GM12878 (cell line): Measurements from ENCODE around the gene FALEC. TPM values are rescaled to one million over a fixed set of nuclear protein-coding genes. Genes with fewer than 3 reads are reported as not detected.

Experiments used
- CHD1 ChIP-seq: IDR thresholded peaks from 2 replicates; pipeline ENCODE4 v1.6.1; 2012; ENCODE audit warnings: low read depth, low read length, improper control_type of control experiment
- EP300 ChIP-seq, 2 experiments: fragments of 150-350 bp in 1 of 2; IDR thresholded peaks; 2 replicates each; pipeline ENCODE4 v1.6.1; 2011 to 2012; ENCODE audit warnings: low read depth in 2 of 2, low read length in 2 of 2, borderline replicate concordance in 1 of 2, improper control_type of control experiment in 1 of 2, inconsistent platforms in 1 of 2; ENCODE audit not compliant: control insufficient read depth in 1 of 2
- ETV6 ChIP-seq, 2 experiments: fragments of 450-650 bp in 1 of 2; IDR thresholded peaks in 1 of 2; conservative IDR thresholded peaks in 1 of 2; 2 replicates each; pipeline ENCODE4 v1.6.1; 2014; ENCODE audit warnings: antibody characterized with exemption in 1 of 2, borderline replicate concordance in 1 of 2, low read depth in 1 of 2, mild to moderate bottlenecking in 1 of 2, moderate library complexity in 1 of 2
- IKZF1 ChIP-seq: fragments of 450-650 bp; conservative IDR thresholded peaks from 2 replicates; pipeline ENCODE4 v1.6.1; 2017; ENCODE audit warnings: antibody characterized with exemption, mild to moderate bottlenecking
- NFXL1 ChIP-seq: fragments of 450-650 bp; IDR thresholded peaks from 2 replicates; pipeline ENCODE4 v1.6.1; 2017; ENCODE audit warnings: antibody characterized with exemption, mild to moderate bottlenecking, borderline replicate concordance
- POLR2AphosphoS5 ChIP-seq: IDR thresholded peaks from 2 replicates; pipeline ENCODE4 v1.6.1; 2011; ENCODE audit warnings: mild to moderate bottlenecking, low read length, inconsistent platforms
- POU2F2 ChIP-seq: IDR thresholded peaks from 3 replicates; pipeline ENCODE4 v1.6.1; 2011; ENCODE audit warnings: low read depth, mild to moderate bottlenecking, low read length, borderline replicate concordance
- SUZ12 ChIP-seq: fragments of 200-600 bp; sonication (generic); IDR thresholded peaks from one replicate; pipeline ENCODE4 v1.6.1; 2018; ENCODE audit warnings: antibody characterized with exemption, mild to moderate bottlenecking; ENCODE audit not compliant: unreplicated experiment
- TARDBP ChIP-seq: IDR thresholded peaks from 2 replicates; pipeline ENCODE4 v1.6.1; 2016; ENCODE audit warnings: borderline replicate concordance
- WRNIP1 ChIP-seq: IDR thresholded peaks from 2 replicates; pipeline ENCODE4 v1.6.1; 2011; ENCODE audit warnings: low read depth, low read length, improper control_type of control experiment, borderline replicate concordance
- ZBED1 ChIP-seq: IDR thresholded peaks from 2 replicates; pipeline ENCODE4 v1.6.1; 2016; ENCODE audit warnings: borderline replicate concordance
- ZNF217 ChIP-seq: fragments of 450-650 bp; IDR thresholded peaks from 2 replicates; pipeline ENCODE4 v1.6.1; 2017; ENCODE audit warnings: antibody characterized with exemption, mild to moderate bottlenecking
- polyA plus RNA-seq, 11 experiments: library from polyadenylated mRNA; depleted of rRNA in 4 of 11; unstranded in 6 of 11; stranded (reverse) in 5 of 11; fragments of >200 nt; fragmentation: Nextera tagmentation in 4 of 11; fragmentation: Illumina TruSeq in 1 of 11; extraction: Ambion mirVana in 4 of 11; extraction: Trizol in 1 of 11; gene quantifications; 1 replicate in 1 of 11; 2 replicates in 10 of 11; pipeline versions ENCODE4 v1.2.1 to v1.2.3, GENCODE V29; 2011 to 2016; ENCODE audit warnings: inconsistent platforms in 2 of 11, missing spikeins in 2 of 11, low read depth in 1 of 11
- total RNA-seq, 4 experiments: library from RNA; depleted of rRNA in 3 of 4; stranded (reverse); fragments of >200 nt in 3 of 4; fragmentation: Illumina TruSeq in 1 of 4; extraction: Trizol in 1 of 4; gene quantifications; 2 replicates each; pipeline versions ENCODE4 v1.2.1 to v1.2.3, GENCODE V29; 2013 to 2021
- TF ChIP-seq, protein P1 (sequence below): fragments of 450-650 bp; IDR thresholded peaks from 2 replicates; pipeline ENCODE4 v1.6.1; 2017; ENCODE audit warnings: mild to moderate bottlenecking
- TF ChIP-seq, protein P2 (sequence below): fragments of 450-650 bp; IDR thresholded peaks from 2 replicates; pipeline ENCODE4 v1.6.1; 2018; ENCODE audit warnings: borderline replicate concordance, mild to moderate bottlenecking; ENCODE audit not compliant: partially characterized antibody
- TF ChIP-seq, protein P3 (sequence below): IDR thresholded peaks from 2 replicates; pipeline ENCODE4 v1.6.1; 2011; ENCODE audit warnings: borderline replicate concordance, low read depth, mild to moderate bottlenecking, moderate library complexity, low read length; ENCODE audit not compliant: insufficient read depth, poor library complexity, severe bottlenecking
- TF ChIP-seq, protein P4 (sequence below): fragments of 150-350 bp; IDR thresholded peaks from 2 replicates; pipeline ENCODE4 v1.6.1; 2016; ENCODE audit warnings: low read depth, low read length

The FALEC gene
- total and polyA plus RNA-seq, 10 of the 15 experiments (the other 5 are each of a cell fraction or from before 2014, with no cell fraction given): 0.21 to 0.71 (median 0.32) TPM; not detected in 3

- no peak for TF ChIP-seq NFXL1
- TF ChIP-seq, protein P1, sequence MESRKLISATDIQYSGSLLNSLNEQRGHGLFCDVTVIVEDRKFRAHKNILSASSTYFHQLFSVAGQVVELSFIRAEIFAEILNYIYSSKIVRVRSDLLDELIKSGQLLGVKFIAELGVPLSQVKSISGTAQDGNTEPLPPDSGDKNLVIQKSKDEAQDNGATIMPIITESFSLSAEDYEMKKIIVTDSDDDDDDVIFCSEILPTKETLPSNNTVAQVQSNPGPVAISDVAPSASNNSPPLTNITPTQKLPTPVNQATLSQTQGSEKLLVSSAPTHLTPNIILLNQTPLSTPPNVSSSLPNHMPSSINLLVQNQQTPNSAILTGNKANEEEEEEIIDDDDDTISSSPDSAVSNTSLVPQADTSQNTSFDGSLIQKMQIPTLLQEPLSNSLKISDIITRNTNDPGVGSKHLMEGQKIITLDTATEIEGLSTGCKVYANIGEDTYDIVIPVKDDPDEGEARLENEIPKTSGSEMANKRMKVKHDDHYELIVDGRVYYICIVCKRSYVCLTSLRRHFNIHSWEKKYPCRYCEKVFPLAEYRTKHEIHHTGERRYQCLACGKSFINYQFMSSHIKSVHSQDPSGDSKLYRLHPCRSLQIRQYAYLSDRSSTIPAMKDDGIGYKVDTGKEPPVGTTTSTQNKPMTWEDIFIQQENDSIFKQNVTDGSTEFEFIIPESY: no peak; the same call in 1 of the 2 replicates
- TF ChIP-seq SUZ12: no peak
- TF ChIP-seq, protein P2, sequence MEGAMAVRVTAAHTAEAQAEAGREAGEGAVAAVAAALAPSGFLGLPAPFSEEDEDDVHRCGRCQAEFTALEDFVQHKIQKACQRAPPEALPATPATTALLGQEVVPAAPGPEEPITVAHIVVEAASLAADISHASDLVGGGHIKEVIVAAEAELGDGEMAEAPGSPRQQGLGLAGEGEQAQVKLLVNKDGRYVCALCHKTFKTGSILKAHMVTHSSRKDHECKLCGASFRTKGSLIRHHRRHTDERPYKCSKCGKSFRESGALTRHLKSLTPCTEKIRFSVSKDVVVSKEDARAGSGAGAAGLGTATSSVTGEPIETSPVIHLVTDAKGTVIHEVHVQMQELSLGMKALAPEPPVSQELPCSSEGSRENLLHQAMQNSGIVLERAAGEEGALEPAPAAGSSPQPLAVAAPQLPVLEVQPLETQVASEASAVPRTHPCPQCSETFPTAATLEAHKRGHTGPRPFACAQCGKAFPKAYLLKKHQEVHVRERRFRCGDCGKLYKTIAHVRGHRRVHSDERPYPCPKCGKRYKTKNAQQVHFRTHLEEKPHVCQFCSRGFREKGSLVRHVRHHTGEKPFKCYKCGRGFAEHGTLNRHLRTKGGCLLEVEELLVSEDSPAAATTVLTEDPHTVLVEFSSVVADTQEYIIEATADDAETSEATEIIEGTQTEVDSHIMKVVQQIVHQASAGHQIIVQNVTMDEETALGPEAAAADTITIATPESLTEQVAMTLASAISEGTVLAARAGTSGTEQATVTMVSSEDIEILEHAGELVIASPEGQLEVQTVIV: peak; percentile 81
- peak in 1 of 2 experiments; percentile 38; a peak in 1 of 4 replicates for TF ChIP-seq EP300 (IDR thresholded peaks at IDR 0.05; ENCODE audit: borderline replicate concordance in 1 of 2, control insufficient read depth in 1 of 2, low read depth in 2 of 2, low read length in 2 of 2)
- TF ChIP-seq ZNF217: 0 out of 2 replicates have a peak, but pooled peaks have one; percentile 24
- TF ChIP-seq TARDBP: peak; percentile 60; the same call in 1 of the 2 replicates
- TF ChIP-seq WRNIP1: peak; percentile 96; the same call in 1 of the 2 replicates
- peak in 1 of 2 experiments; percentile 70; a peak in 2 of 4 replicates for TF ChIP-seq ETV6 (conservative IDR thresholded peaks at IDR 0.05 in 1 of 2, IDR thresholded peaks at IDR 0.05 in 1 of 2; ENCODE audit: borderline replicate concordance in 1 of 2, low read depth in 1 of 2)
- TF ChIP-seq CHD1: no peak
- TF ChIP-seq ZBED1: no peak; the same call in 1 of the 2 replicates
- TF ChIP-seq, protein P3, sequence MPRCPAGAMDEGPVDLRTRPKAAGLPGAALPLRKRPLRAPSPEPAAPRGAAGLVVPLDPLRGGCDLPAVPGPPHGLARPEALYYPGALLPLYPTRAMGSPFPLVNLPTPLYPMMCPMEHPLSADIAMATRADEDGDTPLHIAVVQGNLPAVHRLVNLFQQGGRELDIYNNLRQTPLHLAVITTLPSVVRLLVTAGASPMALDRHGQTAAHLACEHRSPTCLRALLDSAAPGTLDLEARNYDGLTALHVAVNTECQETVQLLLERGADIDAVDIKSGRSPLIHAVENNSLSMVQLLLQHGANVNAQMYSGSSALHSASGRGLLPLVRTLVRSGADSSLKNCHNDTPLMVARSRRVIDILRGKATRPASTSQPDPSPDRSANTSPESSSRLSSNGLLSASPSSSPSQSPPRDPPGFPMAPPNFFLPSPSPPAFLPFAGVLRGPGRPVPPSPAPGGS: no peak
- peak; percentile 84 for TF ChIP-seq IKZF1
- TF ChIP-seq POU2F2: peak; percentile 88
- TF ChIP-seq POLR2AphosphoS5: peak; percentile 97
- TF ChIP-seq, protein P4, sequence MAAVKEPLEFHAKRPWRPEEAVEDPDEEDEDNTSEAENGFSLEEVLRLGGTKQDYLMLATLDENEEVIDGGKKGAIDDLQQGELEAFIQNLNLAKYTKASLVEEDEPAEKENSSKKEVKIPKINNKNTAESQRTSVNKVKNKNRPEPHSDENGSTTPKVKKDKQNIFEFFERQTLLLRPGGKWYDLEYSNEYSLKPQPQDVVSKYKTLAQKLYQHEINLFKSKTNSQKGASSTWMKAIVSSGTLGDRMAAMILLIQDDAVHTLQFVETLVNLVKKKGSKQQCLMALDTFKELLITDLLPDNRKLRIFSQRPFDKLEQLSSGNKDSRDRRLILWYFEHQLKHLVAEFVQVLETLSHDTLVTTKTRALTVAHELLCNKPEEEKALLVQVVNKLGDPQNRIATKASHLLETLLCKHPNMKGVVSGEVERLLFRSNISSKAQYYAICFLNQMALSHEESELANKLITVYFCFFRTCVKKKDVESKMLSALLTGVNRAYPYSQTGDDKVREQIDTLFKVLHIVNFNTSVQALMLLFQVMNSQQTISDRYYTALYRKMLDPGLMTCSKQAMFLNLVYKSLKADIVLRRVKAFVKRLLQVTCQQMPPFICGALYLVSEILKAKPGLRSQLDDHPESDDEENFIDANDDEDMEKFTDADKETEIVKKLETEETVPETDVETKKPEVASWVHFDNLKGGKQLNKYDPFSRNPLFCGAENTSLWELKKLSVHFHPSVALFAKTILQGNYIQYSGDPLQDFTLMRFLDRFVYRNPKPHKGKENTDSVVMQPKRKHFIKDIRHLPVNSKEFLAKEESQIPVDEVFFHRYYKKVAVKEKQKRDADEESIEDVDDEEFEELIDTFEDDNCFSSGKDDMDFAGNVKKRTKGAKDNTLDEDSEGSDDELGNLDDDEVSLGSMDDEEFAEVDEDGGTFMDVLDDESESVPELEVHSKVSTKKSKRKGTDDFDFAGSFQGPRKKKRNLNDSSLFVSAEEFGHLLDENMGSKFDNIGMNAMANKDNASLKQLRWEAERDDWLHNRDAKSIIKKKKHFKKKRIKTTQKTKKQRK: peak; percentile 61
Measured at GRCh38 chr1:150486966-150487762, 28.4 kb upstream of the FALEC start, which contains the start of gene TARS2 (continued).
